K562 (cell line): ENCODE measurements around the gene SETD1B. TPM values are rescaled to one million over a fixed set of nuclear protein-coding genes. Genes with fewer than 3 reads are reported as not detected.

Experiments
- BACH1 ChIP-seq: fragments of 200-800 bp; sonication (Bioruptor generic); IDR thresholded peaks from 2 replicates; pipeline ENCODE4 v1.6.1; 2016; ENCODE audit warnings: missing genetic modification characterization, missing compliant biosample characterization
- CREB1 ChIP-seq, 2 experiments: sonication (generic) in 1 of 2; formaldehyde crosslinking in 1 of 2; IDR thresholded peaks; 2 replicates each; pipeline versions ENCODE4 v1.6.1 to v1.8.0; 2012 to 2022; ENCODE audit warnings: inconsistent platforms in 1 of 2, mild to moderate bottlenecking in 1 of 2, missing genetic modification reagents in 1 of 2, moderate library complexity in 1 of 2
- CREM ChIP-seq: IDR thresholded peaks from 2 replicates; pipeline ENCODE4 v1.6.1; 2014; ENCODE audit warnings: antibody characterized with exemption, low read depth
- CXXC5 ChIP-seq: fragments of 250-450 bp; sonication (Bioruptor Pico); IDR thresholded peaks from 2 replicates; pipeline ENCODE4 v1.8.0; 2022; ENCODE audit warnings: inconsistent platforms, mild to moderate bottlenecking, moderate library complexity
- FIP1L1 ChIP-seq: fragments of 200-400 bp; formaldehyde crosslinking; IDR thresholded peaks from 2 replicates; pipeline ENCODE4 v1.6.1; 2018; ENCODE audit warnings: mild to moderate bottlenecking, low read depth, low read length; ENCODE audit not compliant: poor library complexity, severe bottlenecking
- FOXP4 ChIP-seq: sonication (generic); formaldehyde crosslinking; IDR thresholded peaks from 2 replicates; pipeline ENCODE4 v1.8.0; 2022; ENCODE audit warnings: mild to moderate bottlenecking, missing genetic modification reagents, borderline replicate concordance
- HINFP ChIP-seq: fragments of 450-650 bp; conservative IDR thresholded peaks from 2 replicates; pipeline ENCODE4 v1.6.1; 2016; ENCODE audit warnings: missing genetic modification characterization, low read depth, mild to moderate bottlenecking, control low read depth, missing compliant biosample characterization
- HLTF ChIP-seq: fragments of 450-650 bp; IDR thresholded peaks from 2 replicates; pipeline ENCODE4 v1.6.1; 2016
- HNRNPK ChIP-seq: fragments of 200-400 bp; formaldehyde crosslinking; IDR thresholded peaks from one replicate; pipeline ENCODE4 v1.6.1; 2018; ENCODE audit warnings: mild to moderate bottlenecking, low read depth, low read length; ENCODE audit not compliant: poor library complexity, severe bottlenecking
- TFAP4 ChIP-seq: sonication (generic); formaldehyde crosslinking; IDR thresholded peaks from 2 replicates; pipeline ENCODE4 v1.8.0; 2022; ENCODE audit warnings: missing genetic modification reagents, mild to moderate bottlenecking, moderate library complexity, borderline replicate concordance
- USF1 ChIP-seq: sonication (generic); formaldehyde crosslinking; IDR thresholded peaks from 2 replicates; pipeline ENCODE4 v1.9.0; 2022; ENCODE audit warnings: mild to moderate bottlenecking, missing genetic modification reagents
- XRCC5 ChIP-seq: fragments of 200-400 bp; formaldehyde crosslinking; IDR thresholded peaks from 2 replicates; pipeline ENCODE4 v1.6.1; 2017; ENCODE audit warnings: low read depth, mild to moderate bottlenecking, low read length
- ZC3H4 ChIP-seq: sonication (generic); formaldehyde crosslinking; IDR thresholded peaks from 2 replicates; pipeline ENCODE4 v1.9.0; 2021; ENCODE audit warnings: missing genetic modification reagents, borderline replicate concordance
- ZNF217 ChIP-seq: sonication (generic); formaldehyde crosslinking; IDR thresholded peaks from 2 replicates; pipeline ENCODE4 v1.8.0; 2022; ENCODE audit warnings: mild to moderate bottlenecking, missing genetic modification reagents
- ZNF395 ChIP-seq: fragments of 200-800 bp; sonication (Bioruptor generic); IDR thresholded peaks from 2 replicates; pipeline ENCODE4 v1.6.1; 2017; ENCODE audit warnings: missing genetic modification characterization, missing compliant biosample characterization
- ZNF589 ChIP-seq: fragments of 200-800 bp; sonication (Bioruptor generic); IDR thresholded peaks from 2 replicates; pipeline ENCODE4 v1.6.1; 2016; ENCODE audit warnings: low read depth, missing genetic modification characterization, missing compliant biosample characterization
- ZNF707 ChIP-seq: fragments of 250-450 bp; sonication (Bioruptor Pico); conservative IDR thresholded peaks from 2 replicates; pipeline ENCODE4 v1.8.0; 2022; ENCODE audit warnings: inconsistent platforms, mild to moderate bottlenecking, moderate library complexity
- ZNF830 ChIP-seq: fragments of 250-450 bp; sonication (Bioruptor Pico); IDR thresholded peaks from 2 replicates; pipeline ENCODE4 v1.5.0; 2021; ENCODE audit warnings: mild to moderate bottlenecking
- polyA plus RNA-seq, 8 experiments: library from polyadenylated mRNA; depleted of rRNA in 4 of 8; stranded (reverse) in 5 of 8; unstranded in 3 of 8; fragments of >200 nt; fragmentation: Nextera tagmentation in 2 of 8; fragmentation: Illumina TruSeq in 1 of 8; extraction: Ambion mirVana in 2 of 8; extraction: Trizol in 1 of 8; gene quantifications; 2 replicates each; pipeline versions ENCODE4 v1.2.1 to v1.2.3, GENCODE V29; 2011 to 2014; ENCODE audit warnings: inconsistent platforms in 1 of 8, missing spikeins in 1 of 8
- total RNA-seq, 7 experiments: library from RNA; depleted of rRNA in 6 of 7; stranded (reverse); fragments of >200 nt in 6 of 7; fragmentation: Illumina TruSeq in 2 of 7; extraction: Trizol in 2 of 7; gene quantifications; 2 replicates each; pipeline versions ENCODE4 v1.2.1 to v1.2.3, GENCODE V29; 2011 to 2021; ENCODE audit warnings: low replicate concordance in 1 of 7

Gene SETD1B
- total and polyA plus RNA-seq, 9 of the 15 experiments (the other 6 are each of a cell fraction or from before 2014, with no cell fraction given): 0.48 to 26.6 (median 2.3) TPM

GRCh38 chr12:121800694-121801594 is 2.9 kb upstream of the SETD1B start (continued):
- TF ChIP-seq ZNF395 (CRISPR knock-in tag): no peak
- no peak for TF ChIP-seq ZNF217 (CRISPR knock-in tag)
- peak; percentile 53; the same call in 1 of the 2 replicates for TF ChIP-seq CXXC5
- TF ChIP-seq ZNF707: 0 out of 2 replicates have a peak, but pooled peaks have one; percentile 14
- TF ChIP-seq CREB1 (IDR thresholded peaks at IDR 0.05): no peak
- TF ChIP-seq CREB1 (CRISPR knock-in tag; IDR thresholded peaks at IDR 0.05): peak; percentile 38; the same call in 1 of the 2 replicates
- TF ChIP-seq HNRNPK: no peak
- 0 out of 2 replicates have a peak, but pooled peaks have one; percentile 42 for TF ChIP-seq ZNF830 (CRISPR knock-in tag)
- TF ChIP-seq CREM: peak; percentile 53
- TF ChIP-seq HLTF: no peak
- peak; percentile 69; the same call in 1 of the 2 replicates for TF ChIP-seq ZNF589 (CRISPR knock-in tag)
- TF ChIP-seq FOXP4: no peak
- no peak for TF ChIP-seq HINFP (tag)
- TF ChIP-seq USF1 (CRISPR knock-in tag): no peak
- TF ChIP-seq ZC3H4 (CRISPR knock-in tag): peak; percentile 90; the same call in 1 of the 2 replicates
- TF ChIP-seq TFAP4 (CRISPR knock-in tag): peak; percentile 44; the same call in 1 of the 2 replicates
- TF ChIP-seq XRCC5: 0 out of 2 replicates have a peak, but pooled peaks have one; percentile 46
- peak; percentile 17 for TF ChIP-seq FIP1L1
- peak; percentile 63; the same call in 1 of the 2 replicates for TF ChIP-seq BACH1 (tag)
